ENCODE data around the gene CAMKMT. TPM values are rescaled to one million over a fixed set of nuclear protein-coding genes. Genes with fewer than 3 reads are reported as not detected.

CAMKMT gene
- total RNA-seq, 2 experiments from 2014 or later: 25.7 to 27.4 TPM

DNA sequence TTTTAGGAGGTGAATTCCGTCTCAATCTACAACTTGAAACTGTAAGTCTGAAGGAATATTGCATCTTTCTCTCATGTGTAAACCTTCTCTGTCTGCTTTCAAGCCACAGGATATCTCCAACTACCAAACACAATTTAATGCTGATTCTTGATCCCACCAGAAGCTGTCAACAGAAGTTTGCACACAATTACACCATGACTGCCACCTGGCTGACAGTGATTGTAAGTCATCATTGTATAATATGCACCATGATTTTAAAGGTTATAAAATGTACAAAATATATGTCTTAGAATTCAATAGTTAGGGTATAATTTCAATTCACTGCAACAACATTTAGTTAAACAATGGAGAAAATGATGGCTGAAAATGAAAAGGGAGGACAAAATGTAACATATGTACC is 18.9 kb upstream of the CAMKMT start:
- Histone ChIP-seq H3K4me3 (ENCODE audit: low read depth, low read length, poor library complexity, severe bottlenecking) (no peak overlapping the region), H3K36me3 (ENCODE audit: insufficient read depth, low read length) (peaks cover 58% of the 10 kb centered on the region), H4K20me1 (ENCODE audit: insufficient read depth, low read length) (no peaks in the 10 kb centered on the region), H3K27ac (ENCODE audit: low read depth, low read length, poor library complexity, severe bottlenecking) (no peak overlapping the region), H3K9me3 (ENCODE audit: low read length) (no peaks in the 10 kb centered on the region), H2AFZ (ENCODE audit: low read length) (no peak overlapping the region), H3K9me2 (ENCODE audit: insufficient read depth, low read length) (no peaks in the 10 kb centered on the region), H3K4me1 (ENCODE audit: insufficient read depth, low read length, poor library complexity, severe bottlenecking) (no peaks in the 10 kb centered on the region), H3K79me2 (ENCODE audit: insufficient read depth, low read depth, low read length) (no peaks in the 10 kb centered on the region), H3K4me2 (ENCODE audit: low read length) (no peak overlapping the region)
- peak; percentile 44 for DNase-seq (ENCODE audit: low spot score)
- BruUV-seq (replicated peaks): no TSS peak
- ChIA-PET CTCF (ENCODE audit: unreplicated experiment) (interaction anchor here (1.4 kb wide), 1 partner anchor 249 kb away, joined by 3 read pairs; no protein-coding TSS in a partner anchor), POLR2A (interaction anchor here (0.6 to 0.7 kb wide), 3 partner anchors 23 to 63 kb away, joined by 3 to 4 read pairs (median 3); no protein-coding TSS in a partner anchor)
- no peak for TF ChIP-seq EZH2phosphoT487 (IDR thresholded peaks at IDR 0.05; ENCODE audit: borderline replicate concordance, low read depth, low read length)
- TF ChIP-seq, protein P1, sequence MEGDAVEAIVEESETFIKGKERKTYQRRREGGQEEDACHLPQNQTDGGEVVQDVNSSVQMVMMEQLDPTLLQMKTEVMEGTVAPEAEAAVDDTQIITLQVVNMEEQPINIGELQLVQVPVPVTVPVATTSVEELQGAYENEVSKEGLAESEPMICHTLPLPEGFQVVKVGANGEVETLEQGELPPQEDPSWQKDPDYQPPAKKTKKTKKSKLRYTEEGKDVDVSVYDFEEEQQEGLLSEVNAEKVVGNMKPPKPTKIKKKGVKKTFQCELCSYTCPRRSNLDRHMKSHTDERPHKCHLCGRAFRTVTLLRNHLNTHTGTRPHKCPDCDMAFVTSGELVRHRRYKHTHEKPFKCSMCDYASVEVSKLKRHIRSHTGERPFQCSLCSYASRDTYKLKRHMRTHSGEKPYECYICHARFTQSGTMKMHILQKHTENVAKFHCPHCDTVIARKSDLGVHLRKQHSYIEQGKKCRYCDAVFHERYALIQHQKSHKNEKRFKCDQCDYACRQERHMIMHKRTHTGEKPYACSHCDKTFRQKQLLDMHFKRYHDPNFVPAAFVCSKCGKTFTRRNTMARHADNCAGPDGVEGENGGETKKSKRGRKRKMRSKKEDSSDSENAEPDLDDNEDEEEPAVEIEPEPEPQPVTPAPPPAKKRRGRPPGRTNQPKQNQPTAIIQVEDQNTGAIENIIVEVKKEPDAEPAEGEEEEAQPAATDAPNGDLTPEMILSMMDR (conservative IDR thresholded peaks at IDR 0.05; ENCODE audit: low read length): peak; percentile 77
- intact Hi-C loops (cut with micrococcal nuclease; ENCODE audit: unreplicated experiment): loop anchor here (1.0 to 5.0 kb wide), 3 partner anchors 96 to 299 kb away; no protein-coding TSS in a partner anchor

DNA sequence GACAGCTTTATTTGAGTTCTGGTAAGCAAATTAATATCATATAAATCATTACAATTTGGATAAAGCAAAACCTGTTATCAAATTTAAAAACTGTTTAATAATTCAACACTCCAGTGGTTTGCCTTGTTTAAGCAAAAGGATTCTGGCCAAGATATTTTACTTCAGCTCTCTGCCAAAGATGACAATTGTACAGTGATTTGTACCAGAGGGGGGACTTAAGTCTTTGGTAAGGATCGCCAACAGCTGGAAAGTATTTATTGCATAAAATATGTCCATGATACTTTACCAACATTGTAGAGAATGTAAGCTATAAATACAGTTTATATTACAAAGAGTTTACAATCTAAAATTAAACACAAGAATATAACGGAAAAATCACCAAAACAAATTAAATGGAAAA is 14.2 kb upstream of the CAMKMT start:
- Histone ChIP-seq H3K79me2 (ENCODE audit: insufficient read depth, low read depth, low read length) (no peaks in the 10 kb centered on the region; the same call in 1 of the 2 replicates), H3K27ac (ENCODE audit: low read depth, low read length, poor library complexity, severe bottlenecking) (no peak overlapping the region), H3K4me2 (ENCODE audit: low read length) (no peak overlapping the region), H3K9me3 (ENCODE audit: low read length) (no peaks in the 10 kb centered on the region), H4K20me1 (ENCODE audit: insufficient read depth, low read length) (no peaks in the 10 kb centered on the region), H3K9me2 (ENCODE audit: insufficient read depth, low read length) (no peaks in the 10 kb centered on the region), H3K36me3 (ENCODE audit: insufficient read depth, low read length) (peaks cover 24% of the 10 kb centered on the region), H3K4me3 (ENCODE audit: low read depth, low read length, poor library complexity, severe bottlenecking) (no peak overlapping the region), H3K4me1 (ENCODE audit: insufficient read depth, low read length, poor library complexity, severe bottlenecking) (no peaks in the 10 kb centered on the region), H2AFZ (ENCODE audit: low read length) (no peak overlapping the region)
- TF ChIP-seq, protein P1 (conservative IDR thresholded peaks at IDR 0.05; ENCODE audit: low read length): no peak
- no peak for TF ChIP-seq EZH2phosphoT487 (IDR thresholded peaks at IDR 0.05; ENCODE audit: borderline replicate concordance, low read depth, low read length)
- BruUV-seq (replicated peaks): no TSS peak
- DNase-seq (ENCODE audit: low spot score): no peak
- ChIA-PET CTCF (ENCODE audit: unreplicated experiment) (no interaction called here), POLR2A (interaction anchor here (0.7 to 1.0 kb wide), 6 partner anchors 12 to 115 kb away, joined by 3 to 4 read pairs (median 3); no protein-coding TSS in a partner anchor)
- intact Hi-C loops (cut with micrococcal nuclease; ENCODE audit: unreplicated experiment): no loop called here

DNA sequence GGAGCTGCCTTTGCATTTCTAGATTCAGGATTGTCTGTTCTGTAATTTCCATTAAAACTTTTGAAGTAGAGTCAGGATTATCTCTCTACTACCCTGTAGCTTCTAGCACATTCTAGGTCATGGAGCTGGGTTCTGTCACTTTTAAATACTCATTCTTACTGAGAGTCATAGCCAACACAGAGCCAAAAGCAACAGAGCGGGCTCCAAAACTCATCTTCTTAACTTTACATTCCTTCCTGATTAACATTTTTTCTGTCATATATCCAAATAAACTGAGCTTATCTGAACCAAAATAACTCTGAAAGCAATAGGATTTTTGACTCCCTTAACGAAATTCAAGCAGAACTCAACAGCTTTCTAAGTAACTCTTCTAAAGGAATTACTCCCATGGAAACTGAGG is 13.3 kb upstream of the CAMKMT start:
- TF ChIP-seq, protein P1 (conservative IDR thresholded peaks at IDR 0.05; ENCODE audit: low read length): no peak
- H3K4me3 ChIP-seq (ENCODE audit: low read depth, low read length, poor library complexity, severe bottlenecking): no peak overlapping the region
- no peaks in the 10 kb centered on the region; the same call in 1 of the 2 replicates for H3K79me2 ChIP-seq (ENCODE audit: insufficient read depth, low read depth, low read length)
- DNase-seq (ENCODE audit: low spot score): no peak
- no peaks in the 10 kb centered on the region for H3K9me2 ChIP-seq (ENCODE audit: insufficient read depth, low read length)
- H3K4me1 ChIP-seq (ENCODE audit: insufficient read depth, low read length, poor library complexity, severe bottlenecking): no peaks in the 10 kb centered on the region
- H3K36me3 ChIP-seq (ENCODE audit: insufficient read depth, low read length): peaks cover 16% of the 10 kb centered on the region
- H3K27ac ChIP-seq (ENCODE audit: low read depth, low read length, poor library complexity, severe bottlenecking): no peak overlapping the region
- ChIA-PET POLR2A (interaction anchor here (0.9 to 4.5 kb wide), 4 partner anchors 9 to 19 kb away, joined by 3 to 23 read pairs (median 4); no protein-coding TSS in a partner anchor), CTCF (ENCODE audit: unreplicated experiment) (no interaction called here)
- no peaks in the 10 kb centered on the region for H3K9me3 ChIP-seq (ENCODE audit: low read length)
- no peaks in the 10 kb centered on the region for H4K20me1 ChIP-seq (ENCODE audit: insufficient read depth, low read length)
- BruUV-seq (replicated peaks): no TSS peak
- intact Hi-C loops (cut with micrococcal nuclease; ENCODE audit: unreplicated experiment): no loop called here
- H2AFZ ChIP-seq (ENCODE audit: low read length): no peak overlapping the region
- H3K4me2 ChIP-seq (ENCODE audit: low read length): no peak overlapping the region
